GM21723 (cell line): ENCODE measurements around the gene CARF.
"Not testable (repeated sequence)": the region's sequence is repeated elsewhere in the genome, so short reads cannot be mapped to it uniquely, and the experiment has no call there.

Experiments used
- ATAC-seq: cut with Tn5 transposase; IDR thresholded peaks from one replicate; pipeline ENCODE4 v1.9.1; 2021; ENCODE audit warnings: mild to moderate bottlenecking, moderate library complexity; ENCODE audit not compliant: unreplicated experiment

CARF gene, protein sequence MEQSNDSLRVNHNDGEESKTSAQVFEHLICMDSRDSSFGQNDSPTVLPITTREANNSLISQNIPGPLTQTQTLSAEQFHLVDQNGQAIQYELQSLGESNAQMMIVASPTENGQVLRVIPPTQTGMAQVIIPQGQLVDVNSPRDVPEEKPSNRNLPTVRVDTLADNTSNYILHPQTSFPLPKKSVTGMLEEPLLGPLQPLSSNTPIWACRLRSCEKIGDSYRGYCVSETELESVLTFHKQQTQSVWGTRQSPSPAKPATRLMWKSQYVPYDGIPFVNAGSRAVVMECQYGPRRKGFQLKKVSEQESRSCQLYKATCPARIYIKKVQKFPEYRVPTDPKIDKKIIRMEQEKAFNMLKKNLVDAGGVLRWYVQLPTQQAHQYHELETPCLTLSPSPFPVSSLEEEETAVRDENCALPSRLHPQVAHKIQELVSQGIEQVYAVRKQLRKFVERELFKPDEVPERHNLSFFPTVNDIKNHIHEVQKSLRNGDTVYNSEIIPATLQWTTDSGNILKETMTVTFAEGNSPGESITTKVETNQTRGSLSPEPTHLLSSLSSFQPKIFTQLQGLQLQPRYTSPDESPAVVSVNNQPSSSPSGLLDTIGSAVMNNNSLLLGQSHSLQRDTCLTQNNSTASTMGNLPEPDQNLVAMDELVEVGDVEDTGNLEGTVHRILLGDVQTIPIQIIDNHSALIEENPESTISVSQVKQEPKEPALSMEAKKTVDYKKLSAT

DNA sequence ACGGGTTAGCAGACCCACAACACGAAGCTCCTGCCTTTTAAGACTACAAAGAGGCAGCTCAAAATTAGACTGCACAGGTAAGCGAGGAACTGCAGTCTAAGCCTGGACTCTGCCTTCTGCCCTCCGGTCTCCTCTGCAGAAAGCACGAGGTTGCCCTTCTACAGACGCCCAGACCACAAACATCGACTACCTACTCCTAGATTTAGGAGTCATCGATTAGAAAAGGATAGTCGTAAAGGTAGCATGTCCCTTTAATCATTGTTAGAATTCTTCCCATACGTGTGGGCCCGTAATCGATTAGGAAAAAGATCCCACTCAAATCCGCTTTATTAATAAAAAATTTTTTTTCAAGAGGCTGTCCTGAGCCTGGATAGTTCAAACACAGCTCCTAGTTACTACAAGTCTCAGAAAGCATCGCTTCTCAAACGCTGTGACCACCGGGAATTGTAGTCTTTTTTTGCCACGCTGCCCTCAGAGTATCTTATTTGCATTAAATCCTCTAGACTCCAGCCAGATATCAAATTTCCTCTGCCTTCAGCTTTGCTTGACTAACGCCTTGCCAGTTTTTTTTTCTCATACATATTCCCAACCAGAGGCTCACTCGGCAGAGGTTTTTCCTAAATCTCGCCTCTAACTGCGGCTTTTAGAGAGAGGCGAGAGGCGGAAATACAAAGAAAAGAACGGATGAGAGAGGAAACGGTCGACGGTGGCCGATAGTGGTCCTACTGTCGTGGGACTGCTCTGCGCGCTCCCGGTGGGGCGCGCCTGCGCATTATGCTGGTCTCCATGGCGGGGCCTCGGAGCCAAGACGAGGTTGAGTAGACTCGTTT lies at the start of gene CARF, which contains the start of gene WDR12:
Gene CARF, plus strand, starts transcription at position 764 of the 830 bp plus-strand sequence. CDS start 29,628 bp downstream, outside the sequence.
Gene WDR12, minus strand, starts transcription at position 162 of the 830 bp plus-strand sequence. CDS start 197 bp downstream, outside the sequence.
- peak; percentile 82 for ATAC-seq

DNA sequence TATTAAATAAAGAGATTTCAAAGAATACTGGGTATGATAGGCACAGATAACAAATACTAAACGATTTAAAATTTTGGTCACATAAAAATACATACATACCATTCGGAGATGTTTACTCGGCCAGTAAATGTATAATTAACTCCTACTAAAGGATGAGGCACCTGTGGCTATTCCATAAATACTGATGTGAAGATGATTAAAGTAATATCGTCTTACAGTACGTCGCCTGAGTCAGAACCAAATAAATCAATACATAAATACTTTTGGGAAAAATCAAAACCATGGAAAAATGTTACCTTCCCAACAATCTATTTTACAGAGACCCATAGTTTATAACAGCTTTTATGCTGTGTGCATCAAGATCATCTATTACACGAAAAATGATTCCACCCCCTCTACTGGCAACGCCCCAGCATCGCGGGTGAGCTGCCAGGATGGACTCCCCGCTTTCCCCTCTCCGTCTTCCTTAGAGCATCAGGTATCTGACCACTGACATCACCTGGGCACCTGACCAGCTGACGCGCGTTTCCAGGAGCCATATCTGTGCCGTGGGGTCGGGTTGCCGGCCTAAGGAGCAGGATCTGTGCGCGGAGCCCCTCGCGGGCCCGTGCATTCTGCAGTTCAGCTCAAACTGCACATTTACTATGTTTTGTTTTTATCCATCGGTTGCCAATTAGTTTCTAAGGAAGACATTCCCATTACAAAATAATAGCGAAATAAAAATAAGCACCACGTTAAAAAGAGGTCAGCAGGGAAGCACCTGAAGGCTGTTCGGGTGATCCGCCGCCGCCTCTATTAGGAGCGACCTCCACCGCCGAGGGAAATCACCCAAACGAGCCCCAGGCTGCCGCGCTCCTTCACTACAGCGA lies 41.4 kb upstream of the CARF start:
- ATAC-seq = peak; percentile 84

DNA sequence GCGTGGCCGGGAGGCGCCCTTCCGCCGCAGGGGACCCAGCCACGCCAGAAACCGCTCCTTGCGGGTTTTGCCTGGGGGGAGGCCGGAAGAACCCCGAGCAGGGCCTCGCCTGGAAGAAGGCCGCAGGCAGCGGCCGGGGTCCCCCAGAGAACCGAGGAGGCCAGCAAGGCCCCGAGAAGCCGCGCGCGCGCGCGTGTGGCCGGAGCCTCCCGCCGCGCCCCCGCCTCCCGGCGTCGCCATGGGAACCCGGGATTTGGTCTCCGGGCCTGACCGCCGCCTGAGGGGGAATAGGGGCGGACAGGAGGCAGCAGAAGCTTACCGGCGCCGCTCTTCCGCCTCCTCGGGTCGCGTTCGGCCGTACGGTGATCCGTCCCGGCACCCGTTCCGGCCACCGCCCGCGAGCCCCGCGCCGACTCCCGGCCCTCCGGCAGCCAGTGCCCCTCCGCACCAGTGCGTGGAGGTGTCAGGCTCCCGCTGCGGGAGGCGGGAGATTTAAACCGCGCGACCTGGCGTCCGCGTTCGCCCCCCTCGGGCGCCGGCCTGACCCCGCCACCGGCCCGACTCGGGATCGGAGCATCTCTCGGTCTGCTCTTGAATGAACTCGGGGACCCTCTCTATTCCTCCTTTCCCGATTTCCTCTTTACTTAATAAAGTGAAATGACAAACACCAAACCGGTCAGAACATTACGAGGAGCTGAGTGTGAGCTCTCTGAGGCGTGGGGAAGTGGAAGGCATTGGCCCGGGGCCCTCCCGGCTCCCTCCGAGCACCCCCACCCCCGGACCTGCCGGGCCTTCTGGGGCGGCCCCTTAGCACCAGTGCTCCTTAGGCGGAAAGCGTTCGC lies 40.6 kb upstream of the CARF start, which contains the start of gene ICA1L:
Gene ICA1L, minus strand, starts transcription at position 467 of the 842 bp plus-strand sequence. CDS start 42,757 bp downstream, outside the sequence.
- peak; percentile 50 for ATAC-seq

DNA sequence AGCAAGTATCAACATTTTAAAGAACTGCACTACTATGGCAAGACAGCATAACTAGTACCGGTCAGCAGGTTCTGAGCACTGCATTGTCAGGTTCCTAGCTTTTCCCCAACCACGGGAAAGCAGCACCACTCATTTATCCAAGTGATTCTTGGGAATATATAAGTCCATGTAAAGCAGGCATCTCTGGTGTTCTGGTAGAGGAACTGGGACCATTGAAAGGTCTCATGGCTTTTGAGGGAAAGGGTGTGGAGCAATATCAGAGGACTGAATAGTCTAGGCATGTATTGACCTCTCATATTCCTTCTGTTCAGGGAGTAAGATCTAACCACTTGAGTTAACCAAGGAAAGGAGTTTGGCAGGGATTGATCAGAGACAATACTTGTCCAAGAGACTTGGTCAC lies 34.4 kb upstream of the CARF start:
- no peak for ATAC-seq

DNA sequence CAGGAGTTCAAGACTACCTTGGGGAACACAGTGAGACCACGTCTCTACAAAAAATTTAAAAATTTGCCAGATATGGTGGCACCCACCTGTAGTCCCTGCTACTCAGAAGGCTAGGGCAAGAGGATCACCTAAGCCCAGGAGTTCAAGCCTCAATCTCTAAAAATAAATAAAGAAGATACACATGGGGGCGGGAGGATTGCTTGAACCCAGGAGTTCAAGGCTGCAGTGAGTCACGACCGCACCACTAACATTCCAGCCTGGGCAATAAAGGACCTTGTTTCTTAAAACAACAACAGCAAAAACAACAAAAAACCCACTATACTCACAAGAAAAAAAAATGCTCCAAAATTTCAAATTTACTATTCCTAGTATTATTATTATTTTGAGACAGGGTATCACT lies 30.5 kb upstream of the CARF start:
- ATAC-seq = no peak

DNA sequence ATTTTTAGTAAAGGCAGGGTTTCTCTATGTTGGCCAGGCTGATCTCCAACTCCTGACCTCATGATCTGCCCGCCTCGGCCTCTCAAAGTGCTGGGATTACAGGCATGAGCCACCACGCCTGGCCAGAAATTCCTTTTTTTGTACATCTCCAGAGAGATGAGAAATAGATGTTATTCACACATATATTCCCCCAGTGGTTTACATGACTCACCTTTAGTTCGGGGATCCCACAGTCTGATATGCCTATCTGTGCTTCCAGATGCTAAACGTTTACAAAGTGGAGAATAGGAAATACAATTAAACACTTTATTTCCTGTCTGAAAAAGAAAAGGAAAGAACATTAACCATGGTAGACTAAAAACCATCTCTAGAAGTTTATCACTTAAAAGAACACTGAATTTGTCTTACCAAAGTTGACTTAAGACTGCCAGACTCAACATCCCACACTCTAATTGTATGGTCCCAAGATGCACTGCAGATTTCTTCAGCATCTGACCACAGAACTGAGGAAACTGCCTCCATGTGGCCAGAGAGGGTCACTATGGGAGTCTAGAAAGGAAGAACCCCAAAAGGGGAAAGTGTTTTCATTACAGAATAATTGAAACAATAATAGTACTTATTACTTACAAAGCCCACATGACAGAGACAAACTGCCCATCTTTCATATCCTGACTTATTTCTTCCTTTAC lies 27.9 kb upstream of the CARF start:
- no peak for ATAC-seq

DNA sequence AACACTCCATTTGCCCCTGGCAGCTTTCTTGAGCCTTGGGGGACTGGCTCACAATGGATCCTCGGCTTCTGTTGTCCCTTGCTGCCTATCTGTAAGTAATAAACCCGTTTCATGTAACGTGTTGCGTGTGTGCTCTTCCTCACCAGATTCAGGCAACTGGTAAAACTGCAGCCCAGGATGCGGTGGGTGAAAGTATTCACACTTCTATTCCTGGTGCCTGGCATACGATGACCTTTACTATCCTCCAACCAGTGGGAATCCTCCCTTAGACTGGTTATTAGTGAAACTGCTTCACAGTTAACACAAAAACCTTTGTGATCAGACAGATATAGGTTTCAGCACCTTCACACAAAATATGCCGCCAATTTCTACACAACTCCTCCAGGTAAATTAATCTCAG lies 26.9 kb upstream of the CARF start:
- ATAC-seq = no peak

DNA sequence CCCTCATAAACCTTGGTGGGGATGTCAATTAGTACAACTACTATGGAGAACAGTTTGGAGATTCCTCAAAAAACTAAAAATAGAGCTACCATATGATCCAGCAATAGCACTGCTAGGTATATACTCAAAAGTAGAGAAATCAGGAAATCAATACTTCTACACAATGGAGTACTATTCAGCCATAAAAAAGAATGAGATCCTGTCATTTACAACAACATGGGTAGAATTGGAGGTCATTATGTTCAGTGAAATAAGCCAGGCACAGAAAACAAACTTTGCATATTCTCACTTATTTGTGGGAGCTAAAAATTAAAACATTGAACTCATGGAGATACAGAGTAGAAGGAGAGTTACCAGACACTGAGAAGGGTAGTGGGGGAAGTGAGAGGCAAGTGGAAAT lies 6.6 kb upstream of the CARF start:
- ATAC-seq = not testable (repeated sequence)

DNA sequence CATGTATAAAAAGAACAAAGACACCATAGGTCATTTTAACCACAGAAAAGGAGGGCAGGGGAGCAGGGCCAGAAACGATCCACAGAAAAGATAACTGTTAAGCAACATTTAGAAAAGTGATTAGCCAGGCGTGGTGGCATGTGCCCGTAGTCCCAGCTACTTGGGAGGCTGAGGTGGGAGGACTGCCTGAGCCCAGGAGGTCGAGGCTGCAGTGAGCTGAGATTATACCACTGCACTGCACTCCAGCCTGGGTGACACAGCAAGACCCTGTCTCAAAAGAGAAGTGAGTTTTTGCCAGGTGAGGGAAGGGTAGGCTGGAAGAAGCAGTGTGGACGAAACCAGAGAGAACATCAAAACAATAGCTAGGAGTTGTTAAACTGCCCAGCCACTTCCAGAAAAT lies 3.9 kb upstream of the CARF start:
- no peak for ATAC-seq

DNA sequence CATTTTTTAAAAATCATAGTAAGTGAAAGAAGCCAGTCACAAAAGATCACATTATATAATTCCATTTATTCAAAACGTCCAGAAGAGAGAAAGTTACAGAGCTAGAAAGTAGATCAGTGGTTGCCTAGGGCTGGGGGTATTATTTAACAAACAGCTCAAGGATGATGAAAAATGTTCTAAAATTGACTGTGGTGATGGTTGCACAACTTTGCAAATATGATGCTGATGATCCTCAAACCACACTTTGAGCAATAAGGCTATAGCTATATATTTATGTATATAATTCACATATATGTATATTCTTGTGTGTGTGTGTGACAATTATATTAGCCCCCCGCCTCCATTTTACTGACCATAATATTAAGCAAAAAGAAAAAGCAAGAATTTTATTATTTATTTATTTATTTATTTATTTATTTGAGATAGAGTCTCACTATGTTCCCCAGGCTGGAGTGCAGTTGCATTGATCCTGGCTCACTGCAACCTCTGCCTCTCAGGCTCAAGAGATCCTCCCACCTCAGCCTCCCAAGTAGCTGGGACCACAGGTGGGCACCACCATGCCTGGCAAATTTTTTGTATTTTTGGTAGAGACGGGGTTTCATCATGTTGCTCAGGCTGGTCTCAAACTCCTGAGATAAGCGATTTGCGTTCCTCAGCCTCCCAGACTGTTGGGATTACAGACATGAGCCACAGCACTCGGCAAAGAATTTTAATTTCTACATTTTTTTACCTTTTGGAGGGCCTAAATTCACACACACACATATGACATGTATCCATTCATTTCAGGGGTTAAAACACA lies 2.5 kb upstream of the CARF start:
- no peak for ATAC-seq

DNA sequence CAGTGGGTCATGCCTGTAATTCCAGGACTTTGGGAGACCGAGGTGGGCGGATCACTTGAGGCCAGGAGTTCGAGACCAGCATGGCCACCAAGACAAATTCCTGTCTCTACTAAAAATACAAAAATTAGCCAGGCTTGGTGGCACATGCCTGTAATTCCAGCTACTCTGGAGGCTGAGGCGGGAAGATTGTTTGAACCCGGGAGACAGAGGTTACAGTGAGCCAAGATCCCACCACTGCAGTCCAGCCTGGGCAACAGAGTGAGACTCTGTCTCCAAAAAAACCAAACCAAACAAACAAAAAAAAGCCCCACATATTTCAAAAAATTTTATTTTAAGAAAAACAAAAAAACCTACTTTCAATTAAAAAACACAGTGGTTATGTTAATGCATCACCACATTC lies 1.8 kb upstream of the CARF start:
- ATAC-seq = not testable (repeated sequence)

DNA sequence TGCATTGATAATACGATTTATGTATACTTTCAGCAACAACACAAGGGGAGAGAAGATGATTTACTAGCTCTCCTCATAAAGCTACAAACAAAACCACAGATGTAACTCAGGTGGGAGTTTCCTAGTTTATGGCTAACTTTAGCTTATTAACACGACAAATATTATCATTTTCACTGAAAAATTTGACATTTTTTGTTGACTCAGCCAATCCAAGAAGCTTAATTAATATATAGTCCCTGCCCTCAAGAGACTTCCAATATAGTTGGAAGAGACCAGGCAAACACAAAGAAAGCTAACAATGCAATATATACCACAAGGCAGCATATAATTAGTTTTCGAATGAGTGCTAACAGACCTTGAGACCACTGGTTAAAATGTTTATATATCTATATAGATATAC lies 1.4 kb upstream of the CARF start:
- ATAC-seq = no peak

DNA sequence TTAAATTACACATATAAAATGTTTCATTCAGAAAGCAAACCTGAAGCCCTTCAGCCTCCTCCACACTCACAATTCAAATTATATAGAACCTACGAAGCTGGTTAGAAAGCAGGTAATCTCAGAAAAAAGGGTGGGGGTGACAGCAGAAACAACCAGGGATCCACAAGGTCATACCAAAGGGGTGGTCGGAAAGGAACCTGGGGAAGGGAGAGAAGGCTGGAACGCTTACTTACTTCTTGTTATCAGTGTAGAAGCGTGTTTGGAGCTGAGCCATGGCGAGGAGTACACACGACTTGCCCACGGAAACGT lies 918 bp upstream of the CARF start:
- ATAC-seq = peak; percentile 11

DNA sequence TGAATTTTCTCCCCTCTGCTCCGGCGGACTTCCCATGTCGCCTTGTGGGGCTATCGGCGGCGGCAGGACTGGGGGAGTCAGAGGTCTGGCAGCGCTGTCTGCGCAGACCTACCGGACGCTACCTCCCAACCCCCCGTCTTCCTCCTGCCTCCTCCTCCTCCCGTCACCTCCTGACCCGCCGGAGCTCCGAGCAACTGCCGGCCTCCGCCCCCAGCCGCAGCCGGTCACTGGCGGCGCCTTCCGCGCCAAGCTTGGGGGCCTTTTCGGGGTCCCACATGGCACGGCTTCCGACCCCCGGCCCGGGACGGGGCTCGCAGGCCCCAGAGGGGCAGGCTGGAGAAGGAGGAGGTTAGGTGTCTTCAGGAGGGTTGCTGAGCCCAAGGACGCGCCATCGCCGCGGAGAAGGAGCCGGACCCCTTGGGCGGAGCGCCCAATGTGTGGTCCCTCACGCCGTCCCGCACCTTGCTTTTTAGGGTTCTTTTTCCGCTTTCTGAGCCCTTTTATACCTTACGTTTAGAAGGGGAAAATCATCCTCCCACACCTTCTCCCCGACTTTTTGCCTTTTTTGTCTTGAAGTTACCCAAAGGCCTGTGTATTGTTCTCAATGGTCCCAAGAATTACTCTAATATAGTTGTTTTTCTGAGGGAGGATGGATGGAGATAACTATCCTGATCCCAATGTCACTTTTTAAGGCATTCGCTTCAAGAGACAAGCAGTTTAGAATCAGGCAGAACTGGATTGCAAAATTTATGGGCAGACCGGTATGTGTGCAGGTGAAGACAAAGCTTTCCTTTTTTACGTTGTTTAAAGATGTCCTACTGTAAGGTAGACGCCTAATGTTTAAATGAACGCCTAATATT lies 497 bp downstream of the CARF start:
- ATAC-seq = peak; percentile 64

DNA sequence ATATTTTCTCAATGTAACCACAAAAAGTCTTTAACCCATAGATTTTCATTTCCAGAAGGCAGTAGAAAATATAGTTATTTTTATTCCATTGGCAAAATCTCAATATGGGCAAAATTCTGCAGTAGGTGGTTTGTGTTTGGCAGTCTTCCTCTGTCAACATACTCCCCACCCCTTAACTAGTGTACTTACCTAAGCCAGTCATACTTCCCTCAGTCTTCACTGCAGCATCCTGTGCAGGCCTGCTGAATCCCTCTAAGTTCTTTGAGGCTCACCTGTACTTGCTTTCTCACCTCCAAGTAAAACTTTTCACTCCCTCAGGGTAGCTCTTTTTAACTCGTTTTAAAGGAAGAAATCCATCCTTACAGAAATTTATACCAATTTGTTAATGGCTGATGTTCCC lies 6.8 kb downstream of the CARF start:
- ATAC-seq = no peak

DNA sequence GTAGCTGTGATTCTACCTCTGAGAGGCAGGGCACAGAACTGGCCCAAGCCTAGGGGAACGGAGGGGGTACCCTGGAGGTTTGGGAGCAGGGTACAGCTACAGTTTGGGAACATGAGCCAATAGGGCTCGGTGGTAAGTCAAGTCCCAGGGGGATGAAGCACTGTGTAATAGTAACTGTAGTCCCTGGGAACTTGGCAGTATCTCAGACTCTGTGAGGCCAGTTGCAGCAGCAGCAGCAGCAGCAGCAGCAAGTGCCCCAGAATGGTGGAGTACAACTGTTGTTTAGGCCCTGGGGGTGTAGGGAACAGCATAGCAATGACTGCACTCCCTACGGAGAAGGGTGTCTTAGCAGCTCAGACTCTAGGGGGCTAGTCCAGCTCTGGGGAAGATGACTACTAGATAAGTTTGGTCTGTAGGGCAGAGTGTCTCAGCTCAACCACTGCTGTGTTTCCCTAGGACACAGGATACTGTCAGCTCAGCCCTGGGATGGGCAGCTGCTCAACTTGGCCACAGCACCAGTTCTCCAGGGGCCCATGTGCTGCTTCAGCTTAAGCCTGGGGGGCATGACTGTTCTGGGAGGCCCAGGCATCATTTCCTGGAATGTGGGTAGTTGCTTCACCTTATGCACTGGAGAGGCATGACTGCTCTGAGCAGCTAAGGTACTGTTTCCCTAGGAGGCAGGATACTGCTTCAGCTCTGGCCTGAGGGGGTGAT lies 20.5 kb downstream of the CARF start:
- ATAC-seq = no peak

DNA sequence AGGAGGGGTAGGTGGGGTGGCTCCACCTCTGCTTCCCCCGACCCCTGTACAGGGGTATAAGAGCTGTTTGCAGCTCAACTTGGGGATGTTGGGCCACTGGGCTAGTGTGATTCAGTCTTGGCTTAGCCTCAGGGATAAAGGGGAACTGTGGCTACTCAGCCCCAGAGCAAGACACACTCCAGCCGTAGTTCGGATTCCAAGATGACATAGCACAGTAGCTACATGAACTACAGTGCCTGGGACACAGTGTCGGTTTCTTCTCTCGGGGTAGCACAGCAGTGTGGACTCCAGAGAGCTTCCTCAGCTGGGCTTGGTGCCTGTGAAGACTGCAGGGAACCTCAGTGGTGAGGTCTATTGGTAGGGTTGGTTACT lies 21.1 kb downstream of the CARF start:
- ATAC-seq = no peak
